Neuronal stem cell (in vitro differentiated cells): ENCODE measurements around the gene PRRX2.

Experiments used
- DNase-seq: peaks from one replicate; pipeline ENCODE4 v3.0.0-alpha.2; 2013; ENCODE audit warnings: low spot score
- H2AFZ ChIP-seq: one replicate; pipeline ENCODE4 v1.6.1; 2013; ENCODE audit warnings: mild to moderate bottlenecking, low read length, inconsistent platforms
- H2AK5ac ChIP-seq: 2 replicates; pipeline ENCODE4 v1.6.1; 2013; ENCODE audit warnings: low read depth, mild to moderate bottlenecking, inconsistent platforms, low read length, moderate library complexity, mixed read lengths
- H2BK120ac ChIP-seq: 2 replicates; pipeline ENCODE4 v1.6.1; 2013; ENCODE audit warnings: low read depth, mild to moderate bottlenecking, inconsistent platforms, low read length, moderate library complexity, mixed read lengths
- H2BK12ac ChIP-seq: one replicate; pipeline ENCODE4 v1.6.1; 2013; ENCODE audit warnings: low read length, inconsistent platforms
- H2BK15ac ChIP-seq: 2 replicates; pipeline ENCODE4 v1.6.1; 2013; ENCODE audit warnings: mild to moderate bottlenecking, low read length, inconsistent platforms, mixed read lengths
- H2BK5ac ChIP-seq: one replicate; pipeline ENCODE4 v1.6.1; 2013; ENCODE audit warnings: inconsistent platforms, mild to moderate bottlenecking, low read length, moderate library complexity
- H3K14ac ChIP-seq: one replicate; pipeline ENCODE4 v1.6.1; 2013; ENCODE audit warnings: low read length, inconsistent platforms
- H3K18ac ChIP-seq: 2 replicates; pipeline ENCODE4 v1.6.1; 2013; ENCODE audit warnings: low read length, inconsistent platforms
- H3K23ac ChIP-seq: 2 replicates; pipeline ENCODE4 v1.6.1; 2013; ENCODE audit warnings: low read depth, mild to moderate bottlenecking, mixed read lengths, low read length, inconsistent platforms; ENCODE audit not compliant: poor library complexity
- H3K27ac ChIP-seq: replicated peaks from 3 replicates; pipeline ENCODE4 v1.5.1; 2013; ENCODE audit warnings: low read length, inconsistent platforms
- H3K27me3 ChIP-seq, 3 experiments: 2 replicates each; pipeline ENCODE4 v1.6.1; 2013; ENCODE audit warnings: low read length in 3 of 3, mild to moderate bottlenecking in 2 of 3, inconsistent platforms in 1 of 3, low read depth in 1 of 3, mixed read lengths in 1 of 3, moderate library complexity in 1 of 3; ENCODE audit not compliant: control insufficient read depth in 3 of 3, insufficient read depth in 3 of 3
- H3K36me3 ChIP-seq, 2 donors: replicated peaks in 1 of 2; 2 replicates each; pipeline ENCODE4 v1.6.1; 2013; ENCODE audit warnings: low read length in 2 of 2; ENCODE audit not compliant: control insufficient read depth in 2 of 2, insufficient read depth in 2 of 2
- H3K4ac ChIP-seq: 2 replicates; pipeline ENCODE4 v1.6.1; 2013; ENCODE audit warnings: inconsistent platforms, mild to moderate bottlenecking, low read length, moderate library complexity
- H3K4me1 ChIP-seq, 2 donors: 1 replicate in 1 of 2; 2 replicates in 1 of 2; pipeline ENCODE4 v1.6.1; 2013; ENCODE audit warnings: low read length in 2 of 2, low read depth in 1 of 2; ENCODE audit not compliant: control insufficient read depth in 2 of 2, insufficient read depth in 1 of 2
- H3K4me2 ChIP-seq: one replicate; pipeline ENCODE4 v1.6.1; 2013; ENCODE audit warnings: mild to moderate bottlenecking, low read length, inconsistent platforms; ENCODE audit not compliant: insufficient read depth, poor library complexity, severe bottlenecking
- H3K4me3 ChIP-seq, 2 donors: 2 replicates each; pipeline ENCODE4 v1.5.1; 2013; ENCODE audit warnings: low read length in 2 of 2, mild to moderate bottlenecking in 2 of 2, inconsistent platforms in 1 of 2, moderate library complexity in 1 of 2
- H3K79me1 ChIP-seq: one replicate; pipeline ENCODE4 v1.6.1; 2013; ENCODE audit warnings: low read depth, mild to moderate bottlenecking, inconsistent platforms, low read length, moderate library complexity
- H3K9ac ChIP-seq: one replicate; pipeline ENCODE4 v1.6.1; 2013; ENCODE audit warnings: mild to moderate bottlenecking, low read depth, low read length, inconsistent platforms; ENCODE audit not compliant: poor library complexity
- H3K9me3 ChIP-seq, 2 donors: replicated peaks in 1 of 2; 2 replicates each; pipeline versions ENCODE3 to v1.6.1; 2013; ENCODE audit warnings: low read length in 2 of 2, mild to moderate bottlenecking in 2 of 2, inconsistent platforms in 1 of 2, low read depth in 1 of 2, mixed read lengths in 1 of 2, moderate library complexity in 1 of 2; ENCODE audit not compliant: control insufficient read depth in 2 of 2, insufficient read depth in 1 of 2
- H4K8ac ChIP-seq: one replicate; pipeline ENCODE4 v1.6.1; 2013; ENCODE audit warnings: low read depth, mild to moderate bottlenecking, inconsistent platforms, low read length, moderate library complexity
- H4K91ac ChIP-seq: one replicate; pipeline ENCODE4 v1.6.1; 2013; ENCODE audit warnings: low read length, low read depth, mild to moderate bottlenecking, inconsistent platforms; ENCODE audit not compliant: poor library complexity
- WGBS, 2 donors: extraction: QIAGEN DNeasy Blood & Tissue Kit; methylation state at CpG; one replicate each; pipeline ENCODE4 v1.1.7; 2013; ENCODE audit warnings: missing lambda C conversion rate in 2 of 2, mixed read lengths in 1 of 2; ENCODE audit not compliant: insufficient read length in 2 of 2, insufficient replicate concordance in 1 of 2; ENCODE audit errors: extremely low coverage in 2 of 2; 5-methylcytosine and 5-hydroxymethylcytosine counted together

The PRRX2 gene

GRCh38 chr9:129770741-129771140 is 105.3 kb downstream of the PRRX2 start:
- H2AK5ac ChIP-seq, result no peak overlapping the region
- H3K27me3 ChIP-seq, result peaks cover 0 to 9% (median 0%) of the 10 kb centered on the region in 3 experiments
- no peak overlapping the region for H3K23ac ChIP-seq
- no peak overlapping the region for H4K91ac ChIP-seq
- H2BK120ac ChIP-seq, result no peak overlapping the region
- H3K79me1 ChIP-seq, result no peaks in the 10 kb centered on the region
- H2BK5ac ChIP-seq, result no peak overlapping the region
- H2AFZ ChIP-seq, result no peak overlapping the region
- no peak overlapping the region for H3K14ac ChIP-seq
- H2BK12ac ChIP-seq, result no peak overlapping the region
- no peak overlapping the region for H3K9ac ChIP-seq
- H2BK15ac ChIP-seq, result no peak overlapping the region
- no peaks in the 10 kb centered on the region for H3K4me1 ChIP-seq
- H3K27ac ChIP-seq, result no peak overlapping the region
- H3K4me3 ChIP-seq, result no peak overlapping the region
- no peak overlapping the region for H3K4me2 ChIP-seq
- no peaks in the 10 kb centered on the region for H3K9me3 ChIP-seq
- H4K8ac ChIP-seq, result no peak overlapping the region
- H3K4ac ChIP-seq, result no peak overlapping the region
- no peak overlapping the region for H3K18ac ChIP-seq
- no peak for DNase-seq
- no peaks in the 10 kb centered on the region for H3K36me3 ChIP-seq
- no CpG with 5 or more reads among the region's 5 CpGs for WGBS, 2 donors
